NT2/D1 (cell line): ENCODE data around the gene UTF1.

Experiments used
- SUZ12 ChIP-seq: IDR thresholded peaks from 2 replicates; pipeline ENCODE4 v1.6.1; 2011; ENCODE audit not compliant: insufficient read length, insufficient read depth; ENCODE audit errors: extremely low read depth
- YY1 ChIP-seq: IDR thresholded peaks from 2 replicates; pipeline ENCODE4 v1.6.1; 2011; ENCODE audit not compliant: insufficient read length, insufficient read depth
- ZNF274 ChIP-seq: IDR thresholded peaks from 2 replicates; pipeline ENCODE4 v1.6.1; 2011; ENCODE audit warnings: mild to moderate bottlenecking, low read depth, low read length

DNA sequence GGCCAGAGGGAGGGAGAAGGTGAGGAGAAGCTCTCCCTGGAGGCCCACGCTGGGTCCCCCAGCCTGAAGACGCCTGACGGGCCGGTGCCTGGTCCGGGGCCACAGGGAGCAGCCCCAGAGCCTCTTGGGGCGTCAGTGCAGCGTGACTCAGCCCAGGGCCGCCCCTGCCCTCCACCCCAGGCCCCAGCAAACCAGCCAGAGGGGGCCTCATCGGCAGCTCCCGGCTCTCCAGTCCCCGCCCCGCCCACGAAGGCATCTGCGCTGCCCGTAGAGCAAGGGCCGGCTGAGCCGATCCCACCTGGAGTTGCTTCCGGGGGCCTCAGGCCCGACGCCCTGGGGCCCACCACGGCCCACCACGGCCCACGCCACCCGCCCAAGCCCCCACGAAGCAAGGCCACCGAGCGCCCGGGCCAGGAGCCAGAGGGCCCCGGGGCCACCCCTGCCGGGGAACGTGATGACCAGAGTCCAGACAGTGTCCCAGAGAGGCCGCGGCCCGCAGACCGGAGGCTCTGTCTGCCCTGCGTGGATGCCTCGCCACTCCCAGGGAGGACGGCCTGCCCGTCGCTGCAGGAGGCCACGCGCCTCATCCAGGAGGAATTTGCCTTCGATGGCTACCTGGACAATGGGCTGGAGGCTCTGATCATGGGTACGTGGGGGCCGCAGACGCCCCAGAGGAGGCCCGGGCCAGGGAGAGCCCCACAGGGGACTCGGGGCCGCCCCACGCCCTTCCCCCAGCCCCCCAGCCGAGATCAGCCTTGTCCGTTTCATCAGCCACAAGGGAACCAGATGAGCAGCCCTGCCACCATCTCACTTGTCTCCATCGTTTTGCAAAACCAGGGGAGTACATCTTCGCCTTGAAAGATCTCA lies 31.2 kb upstream of the UTF1 start:
- TF ChIP-seq YY1 (no peak), ZNF274 (no peak), SUZ12 (no peak)
